GM18520 (cell line): ENCODE measurements around the gene HOXA6.

ENCODE experiments used
- ATAC-seq: cut with Tn5 transposase; IDR thresholded peaks from one replicate; pipeline ENCODE4 v1.9.1; 2021; ENCODE audit not compliant: unreplicated experiment

The HOXA6 gene

DNA sequence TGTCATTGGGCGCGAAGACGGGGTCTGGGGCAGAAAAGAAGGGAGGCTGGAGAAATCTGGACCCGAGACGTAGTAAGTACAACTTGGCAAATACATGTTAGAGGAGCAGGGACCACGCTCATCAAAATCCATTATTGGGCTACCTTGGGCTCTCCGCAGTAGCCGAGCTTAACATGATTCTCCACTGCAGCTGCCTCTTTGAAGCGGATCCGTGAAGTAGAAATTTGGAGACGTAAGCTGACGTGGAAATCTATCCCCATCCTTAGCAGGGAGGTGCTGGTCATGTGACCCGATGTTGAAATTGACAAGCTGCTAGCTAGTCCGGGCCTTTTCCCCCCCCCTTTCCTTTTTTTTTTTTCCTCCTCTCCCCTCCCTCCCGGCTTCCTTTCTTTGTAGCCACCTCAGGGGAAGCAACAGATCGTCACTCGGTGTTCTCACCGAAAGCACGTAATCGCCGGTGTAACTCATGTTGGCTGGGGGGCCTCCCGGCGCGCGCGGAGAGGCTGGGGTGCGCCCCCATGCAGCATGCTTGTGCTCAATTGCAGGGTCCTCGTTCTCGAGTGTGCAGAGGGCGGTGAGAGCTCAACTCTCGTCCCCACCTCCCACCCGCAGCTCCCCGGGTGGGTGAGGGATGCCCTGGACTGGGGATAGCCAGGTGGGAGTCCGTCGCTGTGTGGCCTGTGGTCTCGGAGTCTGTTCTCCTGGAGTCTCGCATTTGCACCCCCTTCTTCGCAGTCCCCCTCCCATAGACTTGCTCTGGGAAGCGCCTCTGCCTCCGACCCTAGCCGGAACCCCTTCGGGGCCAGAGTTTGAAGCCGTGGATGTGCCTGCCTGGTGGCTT, 37.7 kb upstream of the HOXA6 start, which contains the start of gene HOXA11:
Gene HOXA11 (minus strand): TSS at position 220 of the 841 bp plus-strand sequence. CDS start 88 bp downstream, at position 132.
- ATAC-seq, result no peak

DNA sequence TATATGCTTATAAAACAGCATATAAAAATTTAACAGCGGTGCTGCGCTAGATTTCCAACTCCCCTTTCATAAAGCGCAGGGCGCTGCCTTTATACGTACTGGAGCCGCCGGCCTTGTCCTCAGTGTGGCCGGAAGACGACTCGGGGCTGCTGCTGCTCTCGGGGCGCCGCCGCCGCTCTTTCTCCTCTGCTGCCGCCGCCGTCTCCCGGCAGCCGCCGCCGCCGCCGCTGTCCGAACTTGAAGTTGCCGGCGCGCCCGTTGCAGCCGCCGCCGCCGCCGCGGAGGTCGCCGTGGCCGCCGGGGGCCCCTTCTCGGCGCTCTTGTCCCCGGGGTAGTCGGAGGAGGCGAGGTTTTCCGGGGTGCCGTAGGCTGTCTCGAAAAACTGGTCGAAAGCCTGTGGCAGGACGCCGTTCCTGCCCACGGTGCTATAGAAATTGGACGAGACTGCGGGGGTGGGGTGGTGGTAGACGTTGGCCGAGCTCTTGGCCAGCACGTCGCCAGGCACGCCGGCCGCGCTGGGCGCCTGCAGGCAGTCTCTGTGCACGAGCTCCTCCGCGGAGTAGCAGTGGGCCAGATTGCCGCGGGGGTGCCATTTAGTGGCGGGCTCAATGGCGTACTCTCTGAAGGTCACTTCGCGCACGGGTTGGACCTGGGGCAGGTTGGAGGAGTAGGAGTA, 36.9 kb upstream of the HOXA6 start:
- no peak for ATAC-seq

DNA sequence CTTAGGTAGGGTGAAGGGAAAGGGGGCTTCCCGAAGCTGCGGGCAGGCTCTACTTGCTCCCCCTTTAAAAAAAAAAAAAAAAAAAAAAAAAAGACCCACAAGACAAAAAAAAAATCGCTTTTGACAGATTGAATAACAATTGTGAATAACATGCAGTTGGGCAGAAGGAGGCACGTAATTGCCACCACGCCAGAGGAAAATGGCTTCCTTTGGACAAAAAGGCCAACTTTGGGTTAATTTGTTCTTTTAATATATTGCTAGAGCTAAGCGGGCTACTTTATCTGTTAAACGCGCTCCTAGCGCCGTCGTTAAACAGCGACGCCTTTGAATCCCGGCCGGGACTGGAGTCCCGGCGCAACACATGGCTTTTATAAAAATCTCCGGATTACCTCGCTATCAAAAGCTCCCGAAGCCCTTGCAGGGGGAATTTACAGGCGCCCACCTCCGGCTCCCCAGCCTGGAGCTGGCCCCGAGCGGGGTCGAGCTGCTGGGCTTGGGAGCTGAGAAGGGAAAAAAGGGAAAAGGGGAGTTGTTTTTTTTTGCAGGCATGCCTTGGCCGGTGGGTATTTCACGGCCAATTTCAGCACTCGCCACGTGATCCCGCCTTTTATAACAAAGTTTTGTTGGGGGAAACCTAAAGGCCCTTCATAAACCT, 36.2 kb upstream of the HOXA6 start:
- ATAC-seq, result no peak

DNA sequence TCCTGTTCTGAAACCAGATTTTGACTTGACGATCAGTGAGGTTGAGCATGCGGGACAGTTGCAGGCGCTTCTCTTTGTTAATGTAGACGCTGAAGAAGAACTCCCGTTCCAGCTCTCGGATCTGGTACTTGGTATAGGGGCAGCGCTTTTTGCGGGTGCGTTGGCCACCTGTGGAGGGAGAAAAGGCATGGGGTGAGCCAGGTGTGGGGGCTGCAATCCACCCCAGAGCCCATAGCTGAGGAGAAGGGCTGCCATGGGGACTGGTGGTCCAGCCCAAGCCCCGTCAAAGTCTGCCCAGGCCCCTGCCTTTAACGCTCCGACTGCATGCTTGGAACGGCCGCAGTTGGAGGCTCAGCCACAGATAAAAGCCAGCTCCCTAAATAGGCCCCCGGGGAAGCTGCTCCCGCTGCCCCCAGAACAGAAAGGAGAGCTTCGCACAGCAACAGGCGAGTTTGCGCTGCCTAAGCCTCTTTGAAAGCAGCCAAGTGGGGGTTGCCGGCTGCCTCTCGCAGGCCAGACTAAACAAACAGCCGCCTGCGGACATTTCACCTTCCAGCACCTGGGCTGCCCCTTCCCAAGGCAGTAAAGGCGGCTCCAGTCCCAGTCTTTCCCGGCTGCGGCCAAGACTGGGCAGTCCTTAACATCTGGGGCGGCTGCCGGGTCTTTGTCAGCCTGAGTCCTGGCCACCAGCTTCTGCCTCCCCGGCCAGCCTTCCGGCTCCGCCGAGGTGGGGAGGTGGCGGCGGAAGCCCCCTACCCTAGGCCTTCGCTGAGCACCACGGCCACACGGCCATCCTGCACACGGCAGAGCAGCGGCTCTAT, 35.5 kb upstream of the HOXA6 start:
- ATAC-seq, result no peak

DNA sequence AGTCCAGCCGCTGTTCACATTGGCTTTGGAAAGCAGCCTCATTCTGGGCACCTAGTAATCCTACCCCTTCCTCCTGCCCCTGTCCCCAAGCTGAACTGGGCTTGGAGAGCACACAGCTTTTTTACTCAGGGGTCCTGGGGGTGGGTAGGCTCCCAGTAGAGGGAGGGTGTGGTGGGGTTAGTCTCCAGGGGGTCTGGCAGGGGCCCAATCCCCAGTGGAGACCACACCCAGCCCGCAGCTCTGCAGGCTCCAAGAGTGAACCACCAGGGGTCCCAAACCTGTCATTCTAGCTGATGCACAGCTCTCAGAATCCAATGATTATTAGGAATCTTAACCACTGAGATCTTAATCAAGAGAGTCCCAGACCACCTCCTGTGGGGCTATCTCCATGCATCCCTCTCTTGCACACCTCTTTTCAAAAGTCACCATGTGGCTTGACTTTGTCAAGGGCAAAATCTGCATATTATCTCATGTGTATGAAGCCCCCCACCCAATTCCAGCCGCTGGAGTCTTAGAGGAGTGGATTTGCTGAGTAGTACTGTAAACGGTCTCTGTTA, 34.8 kb upstream of the HOXA6 start:
- ATAC-seq, result no peak

DNA sequence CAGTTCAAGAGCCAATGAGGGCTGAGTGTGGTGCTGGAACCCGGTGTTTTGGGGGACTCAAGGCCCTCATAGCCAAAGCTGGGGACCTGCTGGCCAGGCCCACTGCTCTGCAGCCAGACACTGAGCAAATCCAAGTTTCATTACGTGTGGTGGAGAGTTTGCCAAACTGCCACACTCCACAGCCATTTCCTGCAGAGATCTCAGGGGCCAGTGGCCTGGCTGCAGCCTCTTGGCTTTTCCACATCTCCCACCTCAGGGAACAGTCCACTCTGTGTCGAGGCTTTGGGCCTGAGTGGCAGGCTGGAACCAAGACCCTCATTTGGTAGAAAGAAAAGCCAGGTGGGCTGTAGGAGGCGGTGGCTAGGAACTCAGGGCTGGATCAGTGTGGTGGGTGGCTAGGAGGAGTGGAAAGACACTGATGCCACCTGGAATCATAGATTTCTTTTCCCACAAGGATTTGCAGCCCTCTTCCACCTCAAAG, 34.3 kb upstream of the HOXA6 start:
- no peak for ATAC-seq

DNA sequence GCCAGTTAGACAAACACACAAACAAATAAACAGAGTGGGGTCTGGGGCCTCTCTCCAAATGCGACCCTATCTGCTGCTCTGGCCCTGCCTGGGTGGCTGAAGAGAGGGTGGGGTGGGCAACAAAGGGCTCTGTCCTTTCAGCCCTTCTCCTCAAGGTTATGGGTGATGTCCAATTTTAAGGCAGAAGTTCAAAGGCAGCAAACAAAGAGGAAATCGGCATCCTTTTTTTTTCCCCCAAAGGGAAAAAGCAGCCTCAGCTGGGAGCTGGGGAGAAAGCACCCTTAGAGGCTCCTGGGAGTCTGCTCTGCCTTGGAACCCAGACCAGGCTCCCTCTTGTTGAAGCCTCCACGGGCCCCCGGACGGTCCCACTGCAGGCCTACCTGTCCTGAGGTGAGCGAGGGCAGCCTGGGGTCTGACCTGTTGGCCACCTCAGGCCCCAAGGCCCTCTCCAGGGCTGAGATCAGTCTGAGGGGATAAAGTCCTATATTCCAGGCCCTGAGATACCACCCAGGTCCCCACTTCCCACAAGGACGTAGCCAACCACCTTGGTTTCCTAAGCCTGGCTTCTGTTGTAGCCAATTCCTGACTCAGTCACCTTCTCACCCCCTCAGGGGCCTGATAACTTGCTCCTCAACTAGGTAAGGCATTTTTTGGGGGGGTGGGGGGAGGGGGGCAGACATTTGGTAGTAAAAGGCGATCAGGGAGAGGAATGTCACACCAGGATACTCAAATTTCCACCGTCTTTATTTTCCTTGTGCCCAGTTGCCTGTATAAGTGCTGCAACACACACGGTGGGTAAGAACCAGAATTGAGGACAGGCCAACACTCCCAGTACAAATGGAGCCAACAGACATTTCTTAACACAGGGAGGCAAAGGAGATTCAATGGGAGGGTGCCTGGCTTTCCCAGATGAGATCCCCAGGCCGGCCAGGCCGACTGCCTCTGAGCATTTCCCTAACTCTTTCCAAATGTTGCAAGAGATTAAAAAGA, 33.2 kb upstream of the HOXA6 start:
- ATAC-seq, result no peak

DNA sequence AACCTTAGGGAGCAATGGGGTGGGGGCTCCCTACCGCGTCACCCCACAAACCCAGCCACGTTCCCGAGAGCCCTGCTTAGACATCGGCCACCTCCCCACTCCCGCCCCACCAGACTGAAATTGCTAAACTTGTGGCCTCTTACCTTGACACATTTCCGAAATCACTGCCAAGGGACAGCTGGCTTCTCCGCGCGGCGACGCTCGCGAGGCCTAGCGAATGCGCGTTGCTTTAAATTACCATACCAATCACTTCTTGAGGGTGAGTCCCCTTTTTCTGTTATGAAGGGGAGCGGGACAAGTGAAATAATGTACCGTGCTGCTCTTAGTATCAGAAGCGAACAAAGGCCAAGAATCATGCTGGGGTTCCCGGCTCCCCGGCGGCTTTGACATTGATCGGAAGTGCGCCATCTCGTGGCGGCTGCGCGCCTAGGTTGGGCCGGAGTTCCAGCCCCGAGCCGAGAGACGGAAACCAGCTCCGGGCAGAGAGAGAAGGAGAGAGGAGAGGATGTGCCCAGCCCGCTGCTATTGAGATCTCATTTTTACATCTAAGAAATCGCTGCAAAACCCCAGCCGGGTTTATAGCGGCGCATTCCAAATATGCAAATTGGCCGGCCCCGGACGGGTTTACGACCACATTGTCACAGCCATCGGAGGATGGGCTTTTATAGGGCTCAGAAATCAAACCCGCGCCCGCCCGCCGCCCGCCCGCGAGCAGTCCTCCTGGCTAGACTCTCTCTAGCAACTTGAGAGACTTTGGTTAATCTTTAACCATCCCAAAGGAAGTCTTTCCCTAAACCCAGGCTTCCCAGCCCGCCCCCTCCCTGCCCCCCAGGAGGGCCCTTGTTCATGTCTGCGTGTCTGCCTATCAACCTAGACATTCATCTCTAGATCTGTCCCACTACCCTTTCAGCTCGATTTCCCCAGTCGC, 32.2 kb upstream of the HOXA6 start:
- no peak for ATAC-seq

DNA sequence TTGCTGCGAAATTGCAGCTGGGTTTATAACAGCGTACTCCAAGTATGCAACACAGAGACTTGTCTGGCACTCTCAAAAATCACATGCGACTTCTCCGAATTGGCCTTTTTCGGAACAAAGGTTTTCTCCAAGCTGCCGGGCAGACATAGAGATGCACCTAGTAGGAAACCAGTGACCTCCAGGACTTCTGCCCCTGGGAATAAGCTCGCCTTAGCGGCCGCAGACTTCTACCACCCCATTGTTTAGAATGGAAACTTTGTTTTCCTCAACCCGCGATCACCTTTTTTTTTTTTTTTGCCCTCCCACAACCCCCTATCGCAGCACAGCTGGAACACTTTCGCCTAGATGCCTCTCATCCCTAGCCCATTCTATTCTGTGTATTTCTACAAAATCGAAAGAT, 31.5 kb upstream of the HOXA6 start:
- no peak for ATAC-seq

DNA sequence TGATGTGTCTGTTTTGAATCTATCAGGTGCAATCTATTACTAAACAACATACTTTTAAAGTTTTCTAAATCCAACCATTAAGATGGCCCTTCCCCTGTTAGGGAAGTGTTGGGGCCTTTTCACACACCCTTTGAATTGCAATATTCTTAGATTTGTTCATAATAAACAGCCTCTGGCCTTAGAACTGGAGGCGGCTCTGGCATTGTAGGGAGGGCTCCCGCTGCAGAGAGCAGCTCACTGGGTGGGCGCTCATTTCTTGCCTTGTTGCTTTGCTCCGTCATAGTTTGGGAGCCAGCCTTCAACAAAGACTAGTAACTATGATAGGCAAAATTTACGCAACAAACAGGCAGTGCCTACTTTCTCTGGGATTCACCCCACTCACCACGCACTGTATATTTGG, 30.8 kb upstream of the HOXA6 start:
- ATAC-seq, result no peak

DNA sequence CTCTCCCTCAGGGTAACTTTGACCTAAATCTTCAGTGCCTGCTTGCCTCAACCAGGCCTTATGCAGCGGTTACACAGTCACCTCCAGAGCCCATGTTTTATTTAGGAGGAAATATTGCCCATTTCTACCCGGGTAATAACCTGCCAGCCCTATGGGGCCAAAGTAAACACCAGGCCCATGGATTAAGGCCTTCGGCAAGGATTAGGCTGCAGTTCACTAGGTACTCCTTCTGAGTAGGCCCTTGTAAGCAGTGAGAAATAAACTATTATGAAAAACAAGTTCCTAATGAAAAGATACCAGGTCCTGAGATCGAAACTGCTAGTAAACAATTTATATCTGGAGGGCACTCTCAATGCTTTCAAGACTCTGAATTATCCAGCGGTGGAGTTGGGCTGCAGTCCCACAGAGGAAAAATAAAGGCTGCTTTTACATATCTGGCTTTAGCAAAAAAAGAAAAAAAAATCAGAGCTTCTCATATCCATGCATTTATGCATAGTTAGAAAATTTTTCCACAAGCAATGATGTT, 30.3 kb upstream of the HOXA6 start:
- no peak for ATAC-seq

DNA sequence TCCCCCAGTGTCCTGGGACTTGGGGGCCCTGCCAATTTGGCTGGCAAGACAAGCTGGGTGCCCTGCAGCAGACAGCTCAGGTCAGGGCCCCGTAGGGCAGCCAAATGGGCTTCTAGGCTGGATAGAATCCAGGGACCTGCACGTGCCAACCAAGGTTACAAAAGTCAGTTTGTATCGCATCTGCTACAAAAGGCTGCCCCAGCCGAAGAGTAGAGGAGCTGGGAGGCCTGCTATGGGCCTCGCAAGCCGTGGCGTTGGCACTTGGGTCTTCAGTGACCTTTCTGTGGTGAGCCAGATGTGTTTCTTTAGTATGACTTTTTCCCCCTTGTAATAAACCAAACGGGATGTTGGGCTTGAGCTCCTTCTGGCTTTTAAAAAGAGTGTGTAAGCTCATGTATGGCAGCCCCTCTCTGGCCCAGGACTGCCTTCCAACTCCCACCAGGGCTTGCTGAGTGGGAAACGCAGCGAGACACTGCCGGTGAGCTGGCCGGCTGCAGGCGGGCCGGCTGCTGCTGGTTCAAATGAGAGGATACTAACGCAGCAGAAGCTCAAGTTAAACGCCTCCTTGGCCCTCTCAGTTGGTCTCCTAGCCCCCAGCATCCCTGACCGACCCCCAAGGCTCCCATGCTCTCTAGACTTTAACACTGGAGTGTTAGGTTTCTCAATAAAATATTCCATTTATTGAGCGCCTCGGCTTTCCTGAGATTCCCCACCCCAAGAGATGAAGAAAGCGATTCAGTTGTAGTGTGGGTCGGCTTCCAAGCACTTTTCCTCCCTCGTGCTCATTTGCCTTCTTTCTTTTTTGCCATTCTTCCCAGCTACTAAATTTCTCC, 29.6 kb upstream of the HOXA6 start:
- ATAC-seq, result no peak

DNA sequence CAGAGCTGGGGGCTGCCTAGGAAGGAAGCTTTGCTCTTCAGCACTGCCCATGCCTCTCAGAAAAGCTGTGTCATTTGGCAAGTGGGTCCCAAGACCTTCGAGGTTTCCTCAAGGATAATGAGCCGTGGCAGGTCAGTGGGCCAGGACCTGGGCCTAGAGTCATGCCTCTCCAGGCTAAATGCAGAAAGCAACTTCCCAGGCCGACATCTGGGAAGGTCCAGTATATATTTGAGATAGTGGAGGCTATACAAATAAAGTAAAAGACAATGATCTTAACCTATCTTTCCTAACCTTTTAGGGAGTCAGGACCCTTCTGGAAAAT, 28.9 kb upstream of the HOXA6 start:
- ATAC-seq, result no peak

DNA sequence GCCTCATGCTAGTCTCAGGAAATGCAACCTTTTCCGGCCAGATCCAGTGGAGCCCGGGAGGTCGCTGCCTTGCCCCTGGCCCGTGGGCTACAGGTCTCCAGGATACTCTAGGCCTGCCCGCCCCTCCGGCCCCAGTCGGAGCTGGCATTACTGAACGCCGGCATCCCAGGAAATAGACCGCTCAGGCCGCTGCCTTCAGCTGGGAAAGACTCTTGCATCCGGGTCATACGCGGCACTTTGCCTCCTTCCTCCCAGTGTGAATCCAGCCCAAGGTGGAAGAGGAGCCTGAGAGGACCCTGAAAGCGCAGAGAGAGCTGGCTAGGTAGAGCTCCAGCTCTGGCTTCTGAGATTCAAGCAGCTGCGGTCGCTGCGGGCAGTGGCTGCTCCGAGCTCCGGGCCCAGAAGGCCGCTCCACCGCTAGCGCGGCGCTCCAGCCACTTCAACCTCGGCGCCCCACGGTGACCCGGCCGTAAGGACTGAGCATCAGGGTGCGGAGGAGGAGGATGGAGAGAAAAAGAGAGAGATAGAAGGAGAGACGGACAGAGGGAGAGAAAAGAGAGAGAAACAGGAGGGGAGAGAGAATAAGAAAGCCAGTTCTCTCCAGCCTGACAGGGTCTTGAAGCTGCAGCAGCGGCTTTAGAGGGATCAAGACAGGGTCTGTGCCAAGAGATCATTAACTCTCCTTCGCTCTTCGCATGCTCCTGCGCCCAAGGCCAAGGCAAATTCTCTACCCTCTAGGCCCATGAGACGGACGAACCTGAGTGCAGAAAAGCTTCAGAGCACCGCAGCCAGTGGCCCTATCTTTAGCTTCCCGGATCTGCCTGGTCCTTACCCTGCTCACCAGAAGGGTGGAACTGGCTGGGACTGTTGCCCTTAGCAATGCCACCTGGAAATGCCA, 28.3 kb upstream of the HOXA6 start:
- ATAC-seq, result no peak

DNA sequence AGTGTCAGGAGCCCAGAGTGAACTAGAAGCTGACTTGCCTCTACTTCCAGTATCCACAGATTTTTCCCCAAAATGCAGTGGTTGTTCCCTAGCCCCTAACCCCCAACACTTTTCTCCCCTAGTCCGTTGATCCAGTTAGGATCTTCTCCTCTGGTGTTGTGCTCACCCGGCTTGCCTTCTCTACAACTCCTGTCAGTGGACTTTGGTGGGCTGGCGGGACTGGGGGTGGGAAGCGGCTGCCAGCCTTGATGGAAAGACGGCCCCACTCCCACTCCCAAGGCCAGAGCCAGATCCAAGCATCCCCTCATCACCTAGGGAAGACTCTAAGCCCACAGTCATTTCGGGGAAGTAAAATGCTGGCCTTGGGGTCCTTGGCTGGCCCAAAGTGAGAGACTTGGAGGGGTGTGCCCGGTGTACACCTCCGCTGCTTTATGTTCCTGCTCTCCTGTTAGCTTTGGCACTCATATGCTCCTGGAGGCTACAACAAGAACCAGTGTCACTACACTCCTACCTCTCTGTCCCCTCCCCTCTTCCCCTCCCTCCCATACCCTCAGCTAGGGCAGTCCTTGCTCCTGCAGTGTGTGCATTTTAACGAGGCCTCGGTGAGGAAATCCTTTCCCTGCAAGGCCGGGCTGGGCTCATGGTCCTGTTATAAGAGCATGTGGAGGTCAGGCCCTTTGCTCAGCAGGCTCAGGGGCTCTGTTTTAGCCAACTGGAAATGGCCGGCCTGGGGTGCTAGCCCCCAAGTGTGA, 27.5 kb upstream of the HOXA6 start:
- ATAC-seq, result no peak
